HG02759 (cell line): ENCODE measurements around the gene DDX47.
"Not testable (repeated sequence)": the region's sequence is repeated elsewhere in the genome, so short reads cannot be mapped to it uniquely, and the experiment has no call there.

ENCODE experiments used
- ATAC-seq: cut with Tn5 transposase; IDR thresholded peaks from one replicate; pipeline ENCODE4 v1.9.1; 2021; ENCODE audit warnings: mild to moderate bottlenecking, moderate library complexity; ENCODE audit not compliant: unreplicated experiment

Gene DDX47

DNA sequence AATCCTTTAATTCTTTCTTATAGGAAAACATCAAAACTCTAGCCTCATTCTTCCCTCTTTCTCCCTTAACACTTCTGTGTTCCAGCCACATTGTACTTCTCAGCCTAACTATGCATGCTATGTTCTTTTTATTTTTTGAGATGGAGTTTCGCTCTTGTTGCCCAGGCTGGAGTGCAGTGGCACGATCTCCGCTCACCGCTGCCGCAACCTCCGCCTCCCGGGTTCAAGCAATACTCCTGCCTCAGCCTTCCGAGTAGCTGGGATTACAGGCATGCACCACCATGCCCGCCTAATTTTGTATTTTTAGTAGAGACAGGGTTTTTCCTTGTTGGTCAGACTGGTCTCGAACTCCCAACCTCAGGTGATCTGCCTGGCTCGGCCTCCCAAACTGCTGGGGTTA lies 7.2 kb downstream of the DDX47 start:
- not testable (repeated sequence) for ATAC-seq

DNA sequence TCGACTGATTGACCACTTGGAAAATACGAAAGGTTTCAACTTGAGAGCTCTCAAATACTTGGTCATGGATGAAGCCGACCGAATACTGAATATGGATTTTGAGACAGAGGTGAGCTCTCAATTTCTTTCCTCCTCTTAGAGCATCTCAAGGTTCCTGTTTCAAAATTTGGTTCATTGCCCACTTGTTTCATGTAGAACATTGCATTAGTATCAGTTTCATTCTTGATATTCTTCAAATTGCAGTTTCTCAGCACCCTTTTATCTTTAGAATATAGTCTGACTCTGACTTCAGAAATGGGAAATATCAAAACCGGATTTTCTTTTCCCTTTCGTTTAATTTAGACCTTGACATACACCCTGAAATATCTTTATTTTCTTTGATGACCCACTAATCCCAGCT lies 8.8 kb downstream of the DDX47 start:
- peak; percentile 66 for ATAC-seq

DNA sequence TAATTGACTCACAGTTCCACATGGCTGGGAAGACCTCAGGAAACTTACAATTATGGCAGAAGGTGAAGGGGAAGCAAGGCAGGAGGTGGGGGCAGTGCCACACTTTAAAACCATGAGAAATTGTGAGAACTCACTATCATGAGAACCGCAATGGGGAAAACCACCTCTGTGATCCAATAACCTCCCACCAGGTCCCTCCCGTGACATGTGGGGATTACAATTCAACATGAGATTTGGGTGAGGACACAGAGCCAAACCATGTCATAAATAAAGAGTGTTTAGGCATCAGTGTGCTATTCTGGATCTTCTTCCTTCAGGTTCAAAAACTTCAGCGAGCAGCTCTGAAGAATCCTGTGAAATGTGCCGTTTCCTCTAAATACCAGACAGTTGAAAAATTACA lies 9.7 kb downstream of the DDX47 start:
- no peak for ATAC-seq

DNA sequence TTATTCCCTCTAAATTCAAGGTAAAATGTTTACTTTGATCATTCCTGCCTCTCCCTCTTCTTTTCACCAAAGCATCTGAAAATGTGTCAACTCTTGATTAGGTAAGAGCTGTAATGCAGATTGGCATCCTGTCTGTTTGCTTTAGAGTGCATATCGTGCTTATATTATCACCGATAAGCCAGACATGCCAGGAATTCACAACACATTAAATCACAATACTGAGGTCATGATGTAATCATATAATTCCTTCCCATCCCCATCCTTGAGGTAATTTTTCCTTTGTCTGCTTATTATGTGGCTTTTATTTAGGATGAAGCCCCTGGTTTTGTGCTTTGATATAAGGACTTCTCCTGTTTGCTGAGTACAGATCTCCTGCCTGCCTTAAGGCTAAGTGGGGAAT lies 10.2 kb downstream of the DDX47 start:
- no peak for ATAC-seq

DNA sequence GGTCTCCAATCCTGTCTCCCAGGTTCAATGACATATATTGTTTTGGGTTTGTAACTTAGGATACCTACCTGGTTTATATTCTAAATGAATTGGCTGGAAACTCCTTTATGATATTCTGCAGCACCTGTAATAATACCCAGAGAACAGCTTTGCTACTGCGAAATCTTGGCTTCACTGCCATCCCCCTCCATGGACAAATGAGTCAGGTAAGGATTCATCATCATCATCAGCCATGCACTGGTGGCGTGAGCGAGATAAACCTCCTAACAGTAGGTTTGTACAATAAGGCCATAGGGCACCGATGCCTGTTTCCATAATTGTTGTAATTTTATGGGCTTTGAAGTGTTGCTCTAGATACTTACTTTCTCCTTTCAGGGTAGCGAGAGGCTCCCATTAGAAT lies 10.7 kb downstream of the DDX47 start:
- no peak for ATAC-seq

DNA sequence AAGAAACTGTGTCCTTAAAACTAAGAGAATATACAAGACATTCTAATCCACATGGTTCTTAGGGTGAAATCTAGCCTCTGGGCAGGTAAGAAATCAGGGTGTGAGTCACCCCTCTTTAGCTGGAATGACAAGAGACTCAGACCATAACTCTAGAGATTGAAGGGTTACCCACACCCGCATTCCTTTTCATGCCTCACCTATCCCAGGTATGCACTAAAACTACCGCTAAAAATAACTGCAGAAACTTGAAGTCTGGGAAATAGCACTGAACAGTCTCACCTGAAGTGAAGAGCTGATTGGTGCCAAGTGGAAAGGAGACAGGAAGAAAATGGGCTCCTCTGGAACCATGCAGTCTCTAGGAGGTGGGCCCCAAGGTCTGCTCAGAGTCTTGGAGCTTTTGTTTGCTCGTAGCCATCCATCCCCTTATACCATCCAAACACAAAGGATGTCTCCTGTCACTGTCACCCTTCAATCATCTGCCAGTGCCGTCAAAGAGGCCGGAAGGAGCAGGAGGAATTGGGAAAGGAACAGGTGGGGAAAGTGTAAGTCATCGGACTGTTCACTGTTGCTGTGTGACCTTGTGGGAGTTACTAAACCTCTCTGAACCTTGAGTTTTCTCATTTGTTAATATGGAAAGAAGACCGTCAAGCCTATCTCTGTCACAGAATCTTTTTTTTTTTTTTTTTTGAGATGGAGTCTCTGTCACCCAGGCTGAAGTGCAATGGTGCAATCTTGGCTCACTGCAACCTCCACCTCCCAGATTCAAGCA lies 22.4 kb downstream of the DDX47 start:
- ATAC-seq, result no peak

DNA sequence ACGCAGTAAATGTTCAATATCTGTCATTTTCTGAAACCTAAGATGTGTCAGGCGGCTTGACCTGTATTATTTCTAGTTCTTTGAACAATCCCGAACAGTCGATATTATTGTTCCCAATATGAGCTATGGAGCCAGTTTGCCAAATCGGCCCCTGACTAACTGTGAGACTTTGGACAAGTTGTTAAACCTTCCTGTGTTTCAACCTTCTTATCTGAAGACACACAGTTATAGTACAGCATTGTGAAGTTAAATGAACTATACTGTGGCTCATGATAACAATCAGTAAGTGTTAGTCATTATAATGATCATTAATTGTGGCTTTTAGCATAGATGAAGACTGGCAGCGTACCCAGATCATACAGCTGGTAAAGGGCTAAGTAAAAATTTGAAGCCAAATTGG lies 23.4 kb downstream of the DDX47 start:
- ATAC-seq, result no peak

DNA sequence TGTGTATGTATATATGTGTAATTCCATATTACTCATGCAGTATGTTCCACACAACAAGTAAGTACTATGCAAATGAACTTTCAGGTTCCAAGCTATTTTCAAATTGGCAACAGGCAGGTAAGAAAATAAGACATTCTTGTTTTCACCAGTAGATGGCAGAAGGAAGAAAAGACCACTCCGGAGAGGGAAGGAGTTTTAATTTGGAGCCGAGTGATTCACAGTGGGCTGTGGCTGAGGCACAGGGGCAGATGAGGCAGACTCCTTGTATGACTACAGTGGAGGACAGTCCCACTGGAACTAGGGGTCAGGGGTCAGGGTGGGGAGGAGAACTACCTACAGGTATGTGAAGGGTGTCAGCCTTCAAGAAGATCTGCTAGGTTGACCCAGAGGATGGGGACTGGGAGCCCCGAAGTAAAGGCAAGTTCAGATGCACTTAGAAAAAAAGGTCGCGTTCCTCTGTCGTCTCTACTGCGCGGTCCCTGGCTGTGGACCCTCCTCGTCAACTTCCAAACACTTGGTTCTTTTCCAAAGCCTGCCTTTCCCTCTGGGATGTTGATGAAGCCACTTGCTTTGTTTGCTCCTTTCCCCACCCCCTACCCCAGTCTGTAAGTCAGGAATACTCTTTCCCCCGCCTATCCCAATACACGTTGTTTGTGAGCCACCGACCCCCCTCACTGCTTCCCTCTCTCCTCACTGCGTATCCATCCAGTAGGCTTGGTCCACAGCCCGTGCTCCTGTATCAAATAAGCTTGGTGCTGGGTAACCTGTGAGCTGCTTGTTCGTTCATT lies 24.1 kb downstream of the DDX47 start:
- ATAC-seq, result peak; percentile 50

DNA sequence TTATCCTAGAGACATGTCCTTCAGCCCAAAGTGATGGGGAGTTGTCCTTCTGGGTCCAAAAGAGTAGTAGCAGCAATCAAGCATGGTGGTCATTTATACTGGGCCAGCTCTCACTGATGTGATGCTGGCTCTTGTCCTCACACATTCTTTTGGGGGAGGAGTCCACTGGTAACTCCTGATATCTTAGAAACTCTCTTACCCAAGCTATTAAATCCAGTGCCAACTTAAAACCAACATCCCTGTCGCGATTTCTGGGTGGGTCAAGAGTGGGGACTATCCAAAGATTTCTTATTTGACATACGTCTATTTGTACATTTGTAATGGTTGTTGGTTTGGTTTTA lies 24.6 kb downstream of the DDX47 start:
- ATAC-seq, result no peak

DNA sequence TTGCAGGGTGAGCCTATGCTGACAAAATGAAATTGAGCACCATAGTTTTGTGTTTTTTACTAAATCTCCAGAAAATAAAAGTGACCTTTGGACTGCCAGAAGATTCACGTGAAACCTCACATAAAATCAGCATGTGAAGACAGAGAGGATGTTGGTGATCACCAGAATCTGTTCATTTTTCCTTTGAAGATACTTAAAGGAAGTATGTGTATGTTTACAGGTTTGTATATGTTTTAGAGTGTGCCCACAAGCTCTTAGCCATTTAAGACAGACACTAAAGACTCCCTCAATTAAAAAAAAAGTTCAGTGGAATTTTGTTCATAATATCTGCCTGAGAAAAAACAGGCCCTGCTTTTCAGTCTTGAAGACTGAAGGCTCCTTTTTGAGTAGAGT lies 25.9 kb downstream of the DDX47 start:
- ATAC-seq, result no peak

DNA sequence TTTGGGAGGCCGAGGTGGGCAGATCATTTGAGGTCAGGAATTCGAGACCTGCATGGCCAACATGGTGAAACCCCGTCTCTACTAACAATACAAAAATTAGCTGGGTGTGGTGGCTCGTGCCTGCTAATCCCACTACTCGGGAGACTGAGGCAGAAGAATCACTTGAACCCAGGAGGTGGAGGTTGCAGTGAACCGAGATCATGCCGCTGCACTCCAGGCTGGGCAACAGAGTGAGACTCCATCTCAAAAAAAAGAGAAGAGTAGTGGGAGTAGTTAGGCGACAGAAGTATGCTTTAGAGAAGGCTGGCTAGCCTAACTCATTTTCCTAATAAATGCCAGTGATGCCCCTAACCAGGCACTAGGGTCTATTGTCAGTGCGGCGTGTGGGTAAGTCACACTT lies 26.3 kb downstream of the DDX47 start:
- ATAC-seq, result not testable (repeated sequence)

DNA sequence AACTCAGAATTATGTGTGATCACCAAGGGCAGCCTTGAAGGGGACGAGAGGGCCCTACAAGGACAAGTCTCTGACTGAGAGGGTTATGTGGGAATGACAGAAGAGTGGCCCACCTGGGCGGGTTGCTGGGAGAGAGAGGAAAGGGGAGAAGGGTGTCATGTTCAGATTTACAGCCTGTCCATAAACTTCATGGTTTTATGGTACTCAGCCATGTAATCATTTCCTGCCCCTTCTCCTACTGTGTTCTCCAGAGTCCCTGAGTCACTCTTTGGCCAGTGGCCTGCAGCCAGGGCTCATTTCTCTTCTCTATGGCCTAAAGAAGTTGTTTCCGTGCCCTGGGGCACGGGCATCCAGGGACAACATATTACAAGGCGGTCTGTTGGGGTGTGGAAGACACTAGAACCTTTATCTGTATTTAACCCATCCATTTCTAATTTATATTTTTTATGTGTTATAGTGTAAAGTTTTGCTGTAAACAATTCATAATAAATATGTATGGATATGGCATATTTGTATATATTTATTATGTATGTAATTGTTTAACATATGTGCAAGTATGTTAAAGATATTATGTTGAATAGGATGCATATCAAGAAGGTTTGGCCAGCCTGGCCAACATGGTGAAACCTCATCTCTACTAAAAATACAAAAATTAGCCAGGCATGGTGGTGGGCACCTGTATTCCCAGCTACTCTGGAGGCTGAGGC lies 26.9 kb downstream of the DDX47 start:
- ATAC-seq, result no peak

DNA sequence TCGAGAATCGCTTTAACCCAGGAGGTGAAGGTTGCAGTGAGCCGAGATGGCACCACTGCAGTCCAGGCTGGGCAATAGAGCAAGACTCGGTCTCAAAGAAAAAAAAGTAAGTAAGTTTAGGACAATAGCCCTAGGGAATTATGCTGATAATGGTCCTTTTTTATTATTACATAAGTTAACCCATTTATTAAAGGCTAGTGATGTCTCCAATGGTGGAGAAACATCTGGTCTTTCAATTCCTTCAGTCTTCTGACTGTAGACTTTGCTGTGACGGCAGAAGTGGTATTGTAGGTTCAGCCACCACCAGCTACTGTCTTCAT lies 27.4 kb downstream of the DDX47 start:
- no peak for ATAC-seq

DNA sequence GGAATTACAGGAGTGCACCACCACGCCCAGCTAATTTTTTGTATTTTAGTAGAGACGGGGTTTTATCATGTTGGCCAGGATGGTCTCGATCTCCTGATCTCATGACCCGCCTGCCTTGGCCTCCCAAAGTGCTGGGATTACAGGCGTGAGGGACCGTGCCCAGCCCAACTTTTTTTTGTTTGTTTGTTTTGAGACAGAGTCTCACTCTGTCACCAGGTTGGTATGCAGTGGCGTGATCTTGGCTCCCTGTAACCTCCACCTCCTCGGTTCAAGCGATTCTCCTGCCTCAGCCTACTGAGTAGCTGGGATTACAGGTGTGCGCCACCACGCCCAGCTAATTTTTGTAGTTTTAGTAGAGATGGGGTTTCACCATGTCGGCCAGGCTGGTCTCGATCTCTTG lies 28.3 kb downstream of the DDX47 start:
- not testable (repeated sequence) for ATAC-seq

DNA sequence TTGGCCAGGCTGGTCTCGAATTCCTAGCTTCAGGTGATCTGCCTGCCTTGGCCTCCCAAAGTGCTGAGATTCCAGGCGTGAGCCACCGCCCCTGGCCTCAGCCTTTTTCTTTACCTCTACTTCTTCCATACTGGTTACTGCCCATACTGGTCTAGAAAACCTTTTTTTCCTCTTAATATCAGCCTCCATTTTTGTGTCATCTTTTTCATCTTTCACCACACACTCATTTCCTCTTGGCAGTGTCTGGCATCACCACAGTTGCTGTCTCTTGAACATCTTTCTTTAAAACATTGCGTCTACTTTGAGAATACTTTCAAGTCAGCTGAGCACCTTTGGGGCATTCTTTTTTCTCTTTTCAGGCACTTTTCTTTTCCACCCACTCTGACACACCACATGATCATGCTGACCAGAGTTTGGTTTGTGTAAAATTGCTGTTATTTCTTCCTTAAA lies 32.7 kb downstream of the DDX47 start:
- ATAC-seq, result no peak

DNA sequence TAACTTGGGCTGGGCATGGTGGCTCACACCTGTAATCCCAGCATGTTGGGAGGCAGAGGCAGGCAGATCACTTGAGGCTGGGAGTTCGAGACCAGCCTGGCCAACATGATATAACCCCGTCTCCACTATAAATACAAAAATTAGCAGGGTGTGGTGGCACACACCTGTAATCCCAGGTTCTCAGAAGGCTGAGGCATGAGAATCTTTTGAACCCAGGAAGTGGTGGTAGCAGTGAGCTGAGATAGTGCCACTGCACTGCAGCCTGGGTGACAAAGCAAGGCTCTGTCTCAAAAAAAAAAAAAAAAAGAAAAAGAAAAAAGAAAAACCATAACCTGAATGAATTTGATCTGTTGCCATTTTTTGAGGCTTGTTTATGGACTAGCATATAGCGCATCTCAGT lies 33.6 kb downstream of the DDX47 start:
- not testable (repeated sequence) for ATAC-seq

DNA sequence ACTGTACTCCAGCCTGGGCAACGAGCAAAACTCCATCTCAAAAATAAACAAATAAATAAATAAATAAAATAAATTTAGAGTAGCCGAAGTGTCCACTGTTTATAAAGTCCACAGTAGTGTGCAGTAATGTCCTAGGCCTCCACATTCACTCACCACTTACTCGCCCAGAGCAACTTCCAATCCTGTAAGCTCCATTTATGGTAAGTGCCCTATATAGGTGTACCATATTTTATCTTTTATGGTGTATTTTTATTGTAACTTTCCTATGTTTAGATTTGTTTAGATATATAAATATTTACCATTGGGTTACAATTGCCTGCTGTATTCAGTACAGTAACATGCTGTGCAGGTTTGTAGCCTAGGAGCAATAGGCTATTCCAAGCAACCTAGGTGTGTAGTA lies 40.3 kb downstream of the DDX47 start:
- no peak for ATAC-seq

DNA sequence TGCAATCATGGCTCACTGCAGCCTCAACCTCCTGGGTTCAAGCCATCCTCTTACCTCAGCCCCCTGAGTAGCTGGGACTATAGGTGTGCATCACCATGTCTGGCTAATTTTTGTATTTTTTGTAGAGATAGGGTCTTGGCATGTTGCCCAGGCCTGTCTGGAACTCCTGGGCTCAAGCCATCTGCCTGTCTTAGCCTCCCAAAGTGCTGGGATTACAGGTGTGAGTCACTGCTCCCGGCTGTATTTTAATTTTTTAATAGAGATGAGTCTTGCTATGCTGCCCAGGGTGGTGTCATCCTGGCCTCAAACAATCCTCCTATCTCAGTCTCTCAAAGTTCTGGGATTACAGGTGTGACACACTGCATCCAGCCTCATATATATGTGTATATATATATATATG lies 46.5 kb downstream of the DDX47 start:
- ATAC-seq, result no peak

DNA sequence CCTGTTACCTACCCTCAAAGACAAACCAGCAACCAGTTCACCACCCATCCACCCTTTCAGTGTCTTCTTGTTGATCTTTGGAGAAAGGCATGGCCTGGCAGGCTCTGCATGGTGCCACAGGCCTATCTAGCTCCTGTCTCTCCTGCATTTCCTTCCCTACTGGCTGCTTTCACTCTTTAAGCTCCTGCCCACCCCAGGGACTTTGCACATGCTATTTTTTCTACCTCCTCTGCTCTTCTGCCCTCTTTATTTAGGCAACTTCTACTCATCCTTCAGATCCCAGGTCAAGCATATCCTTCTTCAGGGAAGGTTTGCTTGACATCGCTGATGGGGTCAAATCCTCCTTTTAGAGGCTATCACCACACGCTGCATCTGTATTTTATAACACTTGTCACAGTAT lies 51.1 kb downstream of the DDX47 start:
- ATAC-seq, result no peak

DNA sequence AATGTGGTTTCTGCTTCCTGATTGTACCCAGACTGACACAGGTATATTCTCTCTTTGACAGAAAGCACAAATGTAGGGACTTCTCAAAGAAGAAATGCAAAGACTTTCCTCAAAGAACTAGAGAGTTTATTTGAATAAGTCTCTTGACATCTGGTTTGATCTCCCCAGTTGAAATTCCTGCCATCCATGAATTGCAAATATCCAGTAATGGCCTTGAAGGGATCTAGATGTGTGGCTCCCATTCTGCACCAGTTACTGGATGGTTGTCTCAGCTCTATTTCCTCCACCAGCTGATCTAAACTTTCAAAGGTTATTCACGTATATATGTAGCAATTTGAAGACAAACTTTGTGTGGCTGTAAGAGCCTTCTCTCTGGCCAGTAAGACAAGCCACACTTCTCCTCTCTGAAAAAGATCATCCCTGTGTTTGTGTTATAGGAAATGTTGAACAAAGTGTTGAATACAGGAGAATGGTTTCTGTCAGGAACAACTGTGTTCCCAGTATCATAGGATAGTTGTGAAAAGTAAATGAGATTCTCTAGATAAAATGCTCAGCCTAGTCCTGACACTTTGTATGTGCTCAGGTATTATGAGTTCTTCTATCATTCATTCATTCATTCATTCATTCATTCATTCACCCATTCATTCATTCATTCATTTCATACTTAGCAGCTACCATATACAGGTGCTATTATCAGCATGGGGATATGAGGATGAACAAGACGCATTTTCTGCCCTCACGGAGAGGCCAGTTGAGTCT lies 55.5 kb downstream of the DDX47 start:
- ATAC-seq, result no peak

DNA sequence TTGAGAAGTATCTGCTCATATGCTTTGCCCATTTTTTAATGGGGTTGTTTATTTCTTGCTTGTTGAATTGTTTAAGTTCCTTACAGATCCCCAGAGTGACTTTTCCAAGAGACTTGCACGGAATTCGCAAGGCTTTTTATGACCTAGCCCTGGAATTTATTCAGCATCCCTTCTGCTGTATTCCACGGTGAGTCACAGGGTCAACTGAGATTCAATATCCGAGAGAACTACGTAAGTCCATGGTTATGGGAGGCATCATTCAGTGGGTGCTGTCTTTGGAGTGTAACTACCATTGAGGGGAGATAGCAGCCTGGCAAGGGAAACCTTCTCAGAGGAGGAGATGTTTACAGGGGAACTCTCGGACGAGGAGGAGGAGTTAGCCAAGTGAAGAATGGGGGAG lies 57.3 kb downstream of the DDX47 start:
- no peak for ATAC-seq
